ENCODE measurements around the gene RAB30.

RAB30 gene

DNA sequence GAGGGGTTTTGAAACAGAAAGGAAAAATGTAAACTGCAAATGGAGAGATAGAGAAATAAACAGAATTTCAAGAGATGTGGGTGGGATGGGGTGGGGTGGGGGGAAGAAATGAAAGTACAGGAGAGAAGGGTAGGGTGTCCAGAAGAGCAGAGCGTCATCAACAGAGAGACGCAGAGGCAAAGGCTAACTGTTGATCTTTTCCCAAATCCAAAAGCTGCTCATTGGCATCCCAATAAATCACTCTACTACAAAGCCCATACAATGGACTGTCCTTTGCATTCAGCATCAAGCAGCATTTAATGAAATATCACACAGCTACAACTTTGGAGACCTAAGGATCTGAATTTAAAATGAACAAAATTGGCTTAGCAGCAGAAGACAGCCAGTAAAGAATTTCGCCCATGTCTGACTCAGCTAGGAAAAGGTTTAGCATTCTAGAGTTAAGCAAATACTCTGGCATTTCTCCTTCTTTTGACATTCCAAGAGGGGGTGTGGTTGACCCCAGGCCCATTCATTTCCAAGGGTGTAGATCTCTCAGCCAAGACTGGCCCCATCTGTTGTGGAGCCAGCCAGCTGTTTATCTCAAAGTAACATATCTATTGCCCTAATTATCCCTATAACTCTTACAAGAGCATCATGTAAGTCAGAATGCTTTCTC is 1.5 kb downstream of the RAB30 start:
- DNase-seq = no peak

DNA sequence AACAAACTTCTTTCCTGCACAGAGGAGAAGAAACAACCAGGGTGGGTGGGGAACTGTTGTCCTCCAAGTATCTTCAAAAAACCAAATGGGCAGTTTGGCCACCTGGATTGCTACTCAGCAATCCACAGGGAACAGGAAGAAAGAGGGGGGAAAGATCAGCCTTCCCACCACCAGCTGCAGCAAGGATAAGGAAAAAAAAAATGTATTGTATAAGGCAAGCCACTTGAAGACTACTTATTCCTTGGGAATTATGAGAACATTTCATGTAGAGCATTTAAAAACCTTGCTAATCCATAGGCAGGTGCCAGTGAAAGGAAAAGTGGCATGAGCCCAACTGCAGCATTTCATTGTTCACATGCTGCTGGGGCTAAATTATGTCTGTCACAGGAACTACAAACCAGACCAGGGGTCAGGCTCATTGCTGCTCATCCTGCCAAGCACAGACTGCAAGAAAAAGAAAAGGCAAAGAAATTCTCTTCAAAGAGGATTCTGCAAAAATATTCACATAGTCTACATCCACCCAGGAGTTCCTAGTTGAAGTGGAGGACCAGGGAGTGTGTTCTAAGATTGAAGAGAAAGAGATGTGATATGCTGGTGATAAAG is 2.2 kb downstream of the RAB30 start:
- DNase-seq = peak in 1 of 2 experiments; percentile 56

GRCh38 chr11:83068568-83068967 is 3.1 kb downstream of the RAB30 start:
- DNase-seq = no peak

DNA sequence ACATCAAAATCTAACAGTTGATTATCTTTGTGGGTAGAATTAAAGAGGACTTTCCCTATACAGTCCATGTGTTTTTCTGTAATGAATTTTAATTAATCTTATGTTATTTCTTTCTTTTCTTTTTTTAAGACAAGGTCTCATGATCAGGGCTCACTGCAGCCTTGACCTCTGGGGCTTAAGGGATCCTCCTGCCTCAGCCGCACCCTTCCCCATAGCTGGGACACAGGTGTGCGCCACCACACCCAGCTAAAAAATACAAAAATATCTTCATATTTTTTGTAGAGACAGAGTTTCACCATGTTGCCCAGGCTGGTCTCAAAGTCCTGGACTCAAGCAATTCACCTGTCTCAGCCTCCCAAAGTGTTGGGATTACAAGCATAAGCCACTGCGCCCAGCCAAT is 7.7 kb downstream of the RAB30 start:
- DNase-seq = no peak

- DNase-seq = peak in 1 of 2 experiments; percentile 19
Observed at GRCh38 chr11:83063073-83063754, 8.5 kb downstream of the RAB30 start.

- DNase-seq = no peak
Observed at GRCh38 chr11:83061883-83062282, 9.8 kb downstream of the RAB30 start.

DNA sequence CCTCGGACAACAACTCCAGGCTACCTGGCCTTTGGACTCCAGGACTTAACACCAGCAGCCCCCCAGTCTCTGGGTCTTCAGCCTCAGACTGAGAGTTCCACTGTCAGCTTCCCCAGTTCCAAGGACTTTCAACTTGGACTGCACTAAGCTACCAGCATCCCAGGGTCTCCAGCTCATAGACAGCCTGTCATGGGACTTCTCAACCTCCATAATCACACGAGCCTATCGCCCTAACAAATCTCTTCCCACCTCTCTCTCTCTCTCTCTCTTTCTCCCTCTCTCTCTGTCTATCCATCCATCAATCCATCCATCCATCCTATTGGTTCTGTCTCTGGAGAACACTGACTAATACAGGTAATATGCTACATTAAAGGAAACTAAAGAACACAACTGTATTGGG is 10.7 kb downstream of the RAB30 start:
- no peak for DNase-seq

DNA sequence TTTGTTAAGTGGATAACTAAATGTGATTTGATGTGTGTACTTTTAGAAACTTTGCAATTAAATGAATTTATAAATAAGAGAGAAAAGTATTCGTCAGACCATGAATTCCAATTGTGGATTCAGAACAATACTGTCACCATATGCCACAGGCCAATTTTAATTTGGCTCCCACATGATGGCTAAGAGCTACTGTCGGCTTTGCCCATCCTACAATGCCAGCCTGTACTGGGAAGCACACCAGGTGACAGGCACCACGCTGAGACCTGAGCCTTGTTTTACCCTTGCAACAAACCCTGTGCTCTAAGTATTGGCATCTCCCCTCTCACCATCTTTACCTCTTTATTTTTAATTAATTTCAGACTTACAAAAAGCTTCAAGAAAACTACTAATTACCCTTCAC is 14.0 kb downstream of the RAB30 start:
- peak in 1 of 2 experiments; percentile 25 for DNase-seq

GRCh38 chr11:83056611-83057010 is 15.1 kb downstream of the RAB30 start:
- DNase-seq = no peak

DNA sequence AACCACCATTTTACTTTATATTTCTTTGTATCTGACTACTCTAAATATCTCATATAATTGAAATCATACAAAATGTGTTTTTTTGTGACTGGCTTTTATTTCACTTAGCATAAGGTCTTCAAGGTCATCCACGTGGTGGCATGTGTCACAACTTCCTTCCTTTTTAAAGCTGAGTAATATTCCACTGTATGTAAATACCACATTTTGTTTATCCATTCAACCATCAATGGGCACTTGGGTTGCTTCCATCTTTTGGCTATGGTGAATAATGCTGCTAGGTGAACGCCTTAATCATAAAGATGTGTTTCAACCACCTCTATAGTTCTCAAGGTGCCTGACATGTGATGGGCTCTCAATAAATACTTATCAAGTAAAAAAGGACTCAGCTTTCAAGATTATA is 15.5 kb downstream of the RAB30 start:
- DNase-seq = no peak

DNA sequence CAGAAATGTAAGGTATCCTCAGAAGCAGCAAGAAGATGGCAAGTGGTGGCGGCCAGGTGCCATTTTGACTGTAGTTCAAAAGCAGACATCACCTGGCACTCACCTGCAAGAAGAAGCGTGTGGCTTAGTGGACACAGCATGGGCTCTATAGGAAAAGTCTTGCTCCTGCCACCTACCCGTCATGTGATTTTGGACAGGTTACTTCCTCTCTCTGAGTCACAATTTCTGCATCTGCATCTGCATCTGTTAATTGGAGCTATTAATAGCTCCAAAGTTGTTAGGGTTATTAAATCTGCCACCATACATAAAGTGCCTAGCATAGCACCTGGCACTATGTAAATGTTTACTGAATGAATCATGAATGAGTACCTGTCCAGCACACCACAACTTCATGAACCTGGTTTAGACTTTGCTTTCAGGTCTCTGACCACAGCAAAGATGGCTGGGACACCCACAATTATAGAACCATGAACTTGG is 16.8 kb downstream of the RAB30 start:
- DNase-seq = peak; percentile 74 to 93

GRCh38 chr11:83054001-83054400 is 17.7 kb downstream of the RAB30 start:
- no peak for DNase-seq

GRCh38 chr11:83051760-83052671 is 19.7 kb downstream of the RAB30 start:
- peak in 1 of 2 experiments; percentile 34 for DNase-seq

- DNase-seq = peak in 1 of 2 experiments; percentile 40
Observed at GRCh38 chr11:83047515-83048225, 24.0 kb downstream of the RAB30 start.

- DNase-seq = no peak
Observed at GRCh38 chr11:83046621-83047172, 25.0 kb downstream of the RAB30 start.

DNA sequence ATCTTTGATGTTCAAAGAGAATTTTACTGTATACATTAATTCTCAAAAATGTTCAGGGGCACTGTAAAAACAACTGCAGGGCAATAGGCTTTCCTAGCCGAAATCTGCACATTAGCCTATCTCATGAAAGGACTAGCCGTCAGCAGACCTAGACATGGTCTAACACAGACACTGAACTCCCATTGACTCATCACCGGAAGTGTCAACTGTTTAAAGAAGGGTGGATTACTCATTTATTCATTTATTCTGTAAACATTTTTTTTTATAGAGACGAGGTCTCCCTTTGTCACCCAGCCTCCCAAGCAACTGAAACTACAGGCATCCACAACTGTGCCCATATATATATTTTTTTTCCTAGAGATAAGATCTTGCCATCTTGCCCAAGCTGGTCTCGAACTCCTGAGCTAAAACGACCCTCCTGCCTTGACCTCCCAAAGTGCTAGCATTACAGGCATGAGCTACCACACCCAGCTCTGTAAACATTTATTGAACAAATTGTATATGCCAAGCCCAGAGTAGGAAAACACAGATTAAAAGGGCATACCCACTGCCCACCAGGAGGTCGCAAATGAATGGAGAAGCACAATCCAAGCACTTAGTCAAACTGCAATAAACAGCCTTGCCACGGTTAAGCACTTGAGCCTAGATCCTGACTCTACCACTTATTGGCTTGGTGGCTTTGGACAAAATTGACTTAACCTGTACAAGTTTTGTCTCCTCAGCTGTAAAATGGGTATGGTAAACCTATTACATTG is 26.6 kb downstream of the RAB30 start:
- DNase-seq = peak in 1 of 2 experiments; percentile 77

DNA sequence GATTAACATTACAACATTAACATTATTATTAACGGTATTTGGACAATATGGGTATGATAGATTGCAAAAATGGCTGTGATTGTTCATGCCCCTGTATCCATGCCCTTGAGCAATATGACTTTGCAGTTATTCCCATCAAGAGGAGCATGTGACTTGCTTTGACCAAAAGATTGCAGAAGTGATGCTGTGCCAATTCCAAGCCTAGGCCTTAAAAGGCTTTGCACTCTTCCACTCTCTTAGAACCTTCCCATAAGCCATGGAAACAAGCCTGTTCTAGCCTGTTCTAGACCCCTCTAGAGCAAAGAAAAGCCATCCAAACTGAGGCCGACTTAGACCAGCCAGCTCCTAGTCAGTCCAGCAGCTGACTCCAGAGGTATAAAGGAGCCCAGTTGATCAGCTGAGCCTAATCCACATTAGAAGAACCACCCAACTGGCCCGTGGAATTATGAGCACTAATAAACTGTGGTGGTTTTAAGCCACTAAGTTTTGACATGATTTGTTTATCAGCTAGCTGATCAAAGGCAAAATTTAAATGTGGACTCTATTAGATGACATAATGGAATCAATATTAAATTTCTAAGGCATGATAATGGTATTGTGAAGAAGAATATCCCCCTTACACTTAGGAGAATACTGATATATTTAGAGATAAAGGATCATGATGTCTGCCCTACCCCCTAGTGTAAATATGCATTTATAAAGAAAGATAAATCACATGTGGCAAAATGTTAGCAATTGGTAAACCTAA is 28.6 kb downstream of the RAB30 start:
- no peak for DNase-seq

- DNase-seq = no peak
Observed at GRCh38 chr11:83041126-83041525, 30.6 kb downstream of the RAB30 start.

DNA sequence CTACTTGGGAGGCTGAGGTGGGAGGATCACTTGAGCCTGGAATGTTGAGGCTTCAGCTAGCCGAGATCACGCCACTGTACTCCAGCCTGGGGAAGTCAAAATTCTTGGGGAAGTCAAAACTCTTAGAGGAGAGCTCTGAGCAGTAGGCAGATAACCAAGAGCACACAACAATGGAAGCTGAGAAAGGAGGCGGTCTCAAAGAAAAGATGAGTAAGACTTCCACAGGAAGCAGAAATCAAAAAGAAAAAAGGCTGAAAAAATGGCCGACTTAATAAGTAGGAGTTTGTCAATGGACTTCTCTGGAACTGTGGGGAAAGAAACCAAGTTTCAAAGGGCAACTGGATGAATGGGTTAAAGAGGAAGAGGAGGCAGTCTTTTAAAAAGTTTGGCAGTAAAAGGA is 32.1 kb downstream of the RAB30 start:
- no peak for DNase-seq

- DNase-seq = no peak
Observed at GRCh38 chr11:83037877-83038276, 33.8 kb downstream of the RAB30 start.

Data from NCI-H2081 (cell line).